Omental fat pad (tissue), 4 donors: ENCODE results near the gene CHMP4B. TPM values are rescaled to one million over a fixed set of nuclear protein-coding genes. Genes with fewer than 3 reads are reported as not detected.

ENCODE experiments used
- ATAC-seq: fragments of 150-250 bp; one replicate; pipeline ENCODE4 v1.9.1; 2016; ENCODE audit warnings: mild to moderate bottlenecking, moderate library complexity; ENCODE audit not compliant: low FRiP score
- DNase-seq: peaks from one replicate; pipeline ENCODE4 v3.0.0-alpha.2; 2019; ENCODE audit warnings: low spot score
- total RNA-seq, 4 donors: library from RNA; depleted of rRNA; stranded (reverse); fragments of >200 nt; gene quantifications; one replicate each; pipeline ENCODE4 v1.1.0, GENCODE V29; 2016
- TF ChIP-seq, protein P1 (sequence below), 3 donors: fragments of 450-650 bp; IDR thresholded peaks; one replicate each; pipeline ENCODE4 v1.5.1; 2016 to 2017; ENCODE audit warnings: antibody characterized with exemption in 3 of 3, mild to moderate bottlenecking in 3 of 3, moderate library complexity in 2 of 3

The CHMP4B gene
- total RNA-seq, 4 donors from 2014 or later, result 64.8 to 96.7 (median 69.8) TPM

DNA sequence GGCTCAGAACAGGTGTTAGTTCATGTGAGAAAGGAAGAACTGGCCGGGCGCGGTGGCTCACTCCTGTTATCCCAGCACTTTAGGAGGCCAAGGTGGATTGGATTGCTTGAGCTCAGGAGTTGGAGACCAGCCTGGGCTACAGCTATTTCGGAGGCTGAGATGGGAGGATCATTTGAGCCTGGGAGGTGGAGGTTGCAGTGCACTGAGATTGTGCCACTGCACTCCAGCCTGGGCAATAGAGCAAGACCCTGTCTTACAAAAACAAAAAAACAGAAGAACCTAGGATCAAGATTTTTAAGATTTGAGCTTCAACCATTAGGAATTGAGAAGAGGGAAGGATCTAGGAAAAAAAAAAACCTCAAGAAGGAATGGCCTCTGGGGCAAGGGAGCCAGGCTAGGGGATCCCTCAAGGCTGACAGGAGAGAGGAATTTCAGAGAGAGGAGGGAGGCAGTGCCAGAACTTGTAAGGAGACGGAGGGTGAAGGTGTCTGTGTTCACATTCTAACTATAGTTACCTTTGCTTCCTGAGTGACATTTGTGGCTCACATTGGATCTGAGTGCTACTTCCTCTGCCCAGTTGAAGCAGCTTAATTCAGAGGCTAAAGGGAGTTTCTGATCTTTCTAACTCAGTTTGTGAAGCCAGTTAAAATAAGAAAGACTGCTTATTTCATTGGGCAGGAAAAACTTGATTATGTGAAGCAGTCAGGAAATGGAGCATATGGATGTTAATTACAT lies 26.1 kb downstream of the CHMP4B start:
- TF ChIP-seq, protein P1, sequence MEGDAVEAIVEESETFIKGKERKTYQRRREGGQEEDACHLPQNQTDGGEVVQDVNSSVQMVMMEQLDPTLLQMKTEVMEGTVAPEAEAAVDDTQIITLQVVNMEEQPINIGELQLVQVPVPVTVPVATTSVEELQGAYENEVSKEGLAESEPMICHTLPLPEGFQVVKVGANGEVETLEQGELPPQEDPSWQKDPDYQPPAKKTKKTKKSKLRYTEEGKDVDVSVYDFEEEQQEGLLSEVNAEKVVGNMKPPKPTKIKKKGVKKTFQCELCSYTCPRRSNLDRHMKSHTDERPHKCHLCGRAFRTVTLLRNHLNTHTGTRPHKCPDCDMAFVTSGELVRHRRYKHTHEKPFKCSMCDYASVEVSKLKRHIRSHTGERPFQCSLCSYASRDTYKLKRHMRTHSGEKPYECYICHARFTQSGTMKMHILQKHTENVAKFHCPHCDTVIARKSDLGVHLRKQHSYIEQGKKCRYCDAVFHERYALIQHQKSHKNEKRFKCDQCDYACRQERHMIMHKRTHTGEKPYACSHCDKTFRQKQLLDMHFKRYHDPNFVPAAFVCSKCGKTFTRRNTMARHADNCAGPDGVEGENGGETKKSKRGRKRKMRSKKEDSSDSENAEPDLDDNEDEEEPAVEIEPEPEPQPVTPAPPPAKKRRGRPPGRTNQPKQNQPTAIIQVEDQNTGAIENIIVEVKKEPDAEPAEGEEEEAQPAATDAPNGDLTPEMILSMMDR (IDR thresholded peaks at IDR 0.05), result no peak
- ATAC-seq, result no peak

DNA sequence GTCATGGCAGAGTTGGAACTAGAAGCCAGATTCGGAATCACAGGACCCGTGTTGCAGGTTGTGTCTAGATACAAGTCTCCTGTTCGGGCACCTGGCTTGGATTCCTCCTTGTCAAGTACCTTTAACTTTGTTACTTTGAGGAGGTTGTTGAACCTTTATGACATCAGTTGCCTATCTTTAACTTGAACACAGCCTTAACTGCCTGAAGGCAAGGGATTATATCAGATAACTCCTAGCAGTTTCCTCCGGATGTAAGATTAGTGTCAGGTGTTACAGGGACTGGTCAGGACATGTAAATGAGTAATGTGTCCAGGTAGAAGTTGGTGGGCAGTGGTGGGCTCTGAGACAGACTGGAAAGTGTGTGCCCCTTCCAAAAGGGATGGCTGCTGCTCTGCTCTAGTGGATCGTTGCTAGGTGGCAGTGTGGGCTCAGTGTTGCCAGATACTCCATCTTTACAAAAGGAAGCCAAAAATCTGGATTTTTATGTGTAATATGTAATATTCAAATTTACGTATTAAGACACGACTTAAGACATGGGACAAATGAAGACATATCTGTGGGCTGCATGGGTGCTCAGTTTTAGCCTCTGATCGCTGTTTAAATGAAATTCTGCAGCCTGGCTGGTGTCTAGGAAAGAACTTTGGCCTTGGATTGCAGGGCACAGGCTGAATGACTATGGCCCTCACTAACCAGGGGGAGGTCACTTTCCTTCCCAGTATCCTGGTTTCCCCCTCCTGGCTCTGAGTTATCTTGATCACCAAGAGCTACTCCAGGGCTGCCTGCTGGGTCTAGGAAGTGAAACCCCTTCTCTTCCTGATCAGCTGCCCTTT lies 27.1 kb downstream of the CHMP4B start:
- no peak for ATAC-seq
- TF ChIP-seq, protein P1 (IDR thresholded peaks at IDR 0.05), result no peak
- no peak for DNase-seq

More for the DNA sequence above, 26.1 kb downstream of the CHMP4B start:
- no peak for DNase-seq

DNA sequence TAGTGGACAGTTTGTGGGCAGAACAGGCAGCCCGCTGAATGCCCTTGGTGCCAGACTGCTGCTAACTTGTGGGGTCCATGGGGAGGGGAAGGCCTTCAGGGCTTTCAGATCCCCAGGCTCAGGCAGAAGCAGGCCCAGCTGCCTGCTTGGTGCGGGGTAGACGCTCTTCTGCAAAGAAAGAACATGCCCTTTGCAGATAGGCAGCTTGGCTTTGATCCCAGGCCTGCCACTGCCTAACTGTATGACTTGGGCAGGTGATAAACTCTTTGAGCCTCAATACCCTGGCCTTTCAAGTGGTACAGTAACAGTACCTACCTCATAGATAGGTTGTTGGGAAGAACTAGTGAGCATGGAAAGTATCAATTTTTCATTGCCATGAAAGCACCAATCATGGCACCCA lies 28.4 kb downstream of the CHMP4B start:
- DNase-seq (no peak), ATAC-seq (no peak)
- TF ChIP-seq, protein P1 (IDR thresholded peaks at IDR 0.05), result no peak

DNA sequence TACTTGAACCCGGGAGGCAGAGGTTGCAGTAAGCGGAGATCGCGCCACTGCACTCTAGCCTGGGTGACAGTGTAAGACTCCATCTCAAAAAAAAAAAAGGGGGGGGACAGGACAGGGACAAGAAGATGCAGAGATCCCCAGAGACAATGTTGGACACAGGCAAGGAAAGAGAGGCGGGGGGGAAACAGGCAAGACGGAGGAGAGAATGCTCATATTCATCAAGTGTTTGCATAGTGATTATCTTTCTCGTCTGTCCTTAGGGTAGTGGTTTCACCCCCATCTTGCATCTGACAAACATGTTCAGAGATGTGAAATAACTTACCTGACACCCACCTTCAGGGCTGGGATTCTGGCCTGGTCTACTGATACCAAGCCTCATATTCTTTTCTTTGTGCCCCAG lies 29.0 kb downstream of the CHMP4B start:
- ATAC-seq (no peak), DNase-seq (no peak)
- TF ChIP-seq, protein P1 (IDR thresholded peaks at IDR 0.05), result no peak

DNA sequence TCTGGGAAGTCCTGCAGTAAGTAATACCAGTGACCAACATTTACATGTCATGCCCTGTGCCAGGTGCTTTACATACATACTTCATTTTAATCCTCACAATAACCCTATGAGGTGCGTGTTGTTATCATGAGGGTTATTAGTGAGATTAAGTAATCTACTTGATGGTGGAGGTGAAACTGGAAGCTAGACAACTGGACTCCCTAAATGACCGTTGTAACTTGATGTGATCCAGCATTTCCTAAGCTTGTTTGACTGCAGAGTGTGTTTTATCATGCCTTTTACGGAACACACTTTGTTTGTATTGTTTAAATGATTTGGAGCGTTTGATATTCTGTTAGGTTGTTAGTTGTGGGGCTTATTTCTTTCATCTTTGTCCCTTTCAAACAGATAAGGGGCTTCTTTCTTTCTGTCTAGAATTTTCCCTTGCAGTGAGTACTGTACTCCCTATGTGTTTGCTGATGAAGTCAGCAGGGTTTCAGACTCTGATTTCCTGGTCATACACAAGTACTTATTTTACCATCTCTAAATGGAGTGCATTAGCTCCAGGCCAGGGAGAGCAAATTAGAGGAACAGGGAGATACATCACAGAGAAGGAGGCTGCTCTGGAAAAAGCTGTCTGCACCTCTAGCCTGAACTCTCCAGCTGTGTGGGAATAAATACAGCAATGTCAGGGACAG lies 29.7 kb downstream of the CHMP4B start:
- TF ChIP-seq, protein P1 (IDR thresholded peaks at IDR 0.05), result no peak
- DNase-seq, result no peak
- no peak for ATAC-seq

DNA sequence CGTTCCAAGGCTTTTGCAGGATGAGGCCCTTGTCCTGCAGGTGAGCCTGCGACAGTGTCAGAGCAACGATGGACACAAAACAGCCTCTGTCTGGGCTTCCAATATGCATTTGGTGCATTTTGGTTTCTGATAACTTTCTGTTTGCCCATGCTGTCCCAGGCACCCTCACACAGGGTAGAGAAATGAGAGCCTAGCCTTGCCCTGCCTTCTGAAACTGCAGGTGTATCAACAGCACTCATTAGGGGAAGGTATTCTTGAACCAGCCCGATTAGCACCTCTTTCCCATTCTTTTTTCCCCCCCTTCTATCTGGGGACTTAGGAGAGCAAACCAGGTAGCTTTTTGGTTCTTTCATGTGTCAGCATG lies 30.3 kb downstream of the CHMP4B start:
- ATAC-seq, result no peak
- TF ChIP-seq, protein P1 (IDR thresholded peaks at IDR 0.05), result no peak
- no peak for DNase-seq
